Globus pallidus (tissue), 1 donor: Measurements from ENCODE around the gene PKD1L1.
"Not testable (repeated sequence)": the region's sequence is repeated elsewhere in the genome, so short reads cannot be mapped to it uniquely, and the experiment has no call there.

Experiments
- DNase-seq: peaks from one replicate; pipeline ENCODE4 v3.0.0-alpha.2; 2015; ENCODE audit warnings: low spot score

PKD1L1 gene

GRCh38 chr7:47962262-47962661 lies 14.0 kb upstream of the PKD1L1 start:
- DNase-seq, result no peak

- DNase-seq, result no peak
Measured at GRCh38 chr7:47957156-47957555, 8.9 kb upstream of the PKD1L1 start.

GRCh38 chr7:47956220-47956619 lies 8.0 kb upstream of the PKD1L1 start:
- DNase-seq, result no peak

GRCh38 chr7:47954231-47954911 lies 6.1 kb upstream of the PKD1L1 start:
- DNase-seq, result no peak

GRCh38 chr7:47953822-47954221 lies 5.6 kb upstream of the PKD1L1 start:
- DNase-seq, result no peak

GRCh38 chr7:47952224-47952623 lies 4.0 kb upstream of the PKD1L1 start:
- no peak for DNase-seq

GRCh38 chr7:47951374-47951773 lies 3.1 kb upstream of the PKD1L1 start:
- no peak for DNase-seq

- DNase-seq, result peak; percentile 15
Measured at GRCh38 chr7:47950714-47951113, 2.4 kb upstream of the PKD1L1 start.

GRCh38 chr7:47949703-47950102 lies 1.4 kb upstream of the PKD1L1 start:
- no peak for DNase-seq

- DNase-seq, result no peak
Measured at GRCh38 chr7:47947355-47947749, 914 bp downstream of the PKD1L1 start.

- no peak for DNase-seq
Measured at GRCh38 chr7:47946581-47947354, 1.5 kb downstream of the PKD1L1 start.

- DNase-seq, result peak; percentile 58
Measured at GRCh38 chr7:47945261-47946015, 2.8 kb downstream of the PKD1L1 start.

- DNase-seq, result no peak
Measured at GRCh38 chr7:47944536-47945260, 3.6 kb downstream of the PKD1L1 start.

- DNase-seq, result no peak
Measured at GRCh38 chr7:47943676-47944474, 4.4 kb downstream of the PKD1L1 start.

- DNase-seq, result not testable (repeated sequence)
Measured at GRCh38 chr7:47942651-47943050, 5.6 kb downstream of the PKD1L1 start.

GRCh38 chr7:47942132-47942531 lies 6.1 kb downstream of the PKD1L1 start:
- DNase-seq, result no peak

GRCh38 chr7:47941136-47941844 lies 7.0 kb downstream of the PKD1L1 start:
- DNase-seq, result no peak

GRCh38 chr7:47940088-47941013 lies 7.9 kb downstream of the PKD1L1 start:
- no peak for DNase-seq

- DNase-seq, result no peak
Measured at GRCh38 chr7:47939425-47940036, 8.7 kb downstream of the PKD1L1 start.
